WERI-Rb-1 (cell line): ENCODE data around the gene ZNF503.

ENCODE experiments used
- DNase-seq: peaks from one replicate; pipeline ENCODE4 v3.0.0-alpha.2; 2020
- H3K27ac ChIP-seq: fragments of 250-450 bp; sonication (Bioruptor Pico); 2 replicates; pipeline ENCODE4 v1.5.1; 2020; ENCODE audit warnings: mild to moderate bottlenecking, moderate library complexity
- H3K27me3 ChIP-seq: fragments of 250-450 bp; sonication (Bioruptor Pico); 2 replicates; pipeline ENCODE4 v1.5.1; 2021; ENCODE audit warnings: mild to moderate bottlenecking, low read depth, moderate library complexity; ENCODE audit not compliant: insufficient read depth, severe bottlenecking
- H3K36me3 ChIP-seq: fragments of 250-450 bp; sonication (Bioruptor Pico); 2 replicates; pipeline ENCODE4 v1.5.1; 2020; ENCODE audit warnings: mild to moderate bottlenecking, moderate library complexity
- H3K4me3 ChIP-seq: 2 replicates; pipeline ENCODE4 v1.5.1; 2011; ENCODE audit warnings: low read depth, mild to moderate bottlenecking, control low read depth, low read length
- H3K9me3 ChIP-seq: fragments of 250-450 bp; sonication (Bioruptor Pico); 2 replicates; pipeline ENCODE4 v1.5.1; 2021; ENCODE audit warnings: mild to moderate bottlenecking, moderate library complexity; ENCODE audit not compliant: severe bottlenecking
- TF ChIP-seq, protein P1 (sequence below): IDR thresholded peaks from 2 replicates; pipeline ENCODE4 v1.5.1; 2011; ENCODE audit warnings: low read depth, mild to moderate bottlenecking, control low read depth, inconsistent platforms, low read length

ZNF503 gene

DNA sequence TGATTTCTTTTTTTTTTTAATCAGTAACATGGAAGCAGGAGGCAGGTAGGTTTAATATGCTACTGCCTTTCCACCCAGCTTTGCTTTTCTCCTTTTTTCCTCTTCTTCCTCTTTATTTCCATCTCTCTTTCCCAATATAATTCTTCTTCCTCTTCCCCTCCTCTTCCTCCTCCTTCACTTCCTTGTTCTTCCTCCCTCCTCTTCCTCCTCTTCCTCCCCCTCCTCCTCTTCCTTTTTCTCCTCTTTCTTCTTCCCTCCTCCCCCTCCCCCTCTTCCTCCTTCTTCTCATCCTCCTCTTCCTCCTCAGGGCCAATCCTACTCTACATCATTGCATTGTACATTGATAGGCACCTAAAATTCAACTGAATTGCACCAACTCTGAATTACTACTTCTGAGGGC lies 11.4 kb downstream of the ZNF503 start:
- Histone ChIP-seq H3K27ac (no peak overlapping the region), H3K9me3 (no peaks in the 10 kb centered on the region), H3K4me3 (no peak overlapping the region), H3K36me3 (no peaks in the 10 kb centered on the region), H3K27me3 (no peaks in the 10 kb centered on the region)
- TF ChIP-seq, protein P1, sequence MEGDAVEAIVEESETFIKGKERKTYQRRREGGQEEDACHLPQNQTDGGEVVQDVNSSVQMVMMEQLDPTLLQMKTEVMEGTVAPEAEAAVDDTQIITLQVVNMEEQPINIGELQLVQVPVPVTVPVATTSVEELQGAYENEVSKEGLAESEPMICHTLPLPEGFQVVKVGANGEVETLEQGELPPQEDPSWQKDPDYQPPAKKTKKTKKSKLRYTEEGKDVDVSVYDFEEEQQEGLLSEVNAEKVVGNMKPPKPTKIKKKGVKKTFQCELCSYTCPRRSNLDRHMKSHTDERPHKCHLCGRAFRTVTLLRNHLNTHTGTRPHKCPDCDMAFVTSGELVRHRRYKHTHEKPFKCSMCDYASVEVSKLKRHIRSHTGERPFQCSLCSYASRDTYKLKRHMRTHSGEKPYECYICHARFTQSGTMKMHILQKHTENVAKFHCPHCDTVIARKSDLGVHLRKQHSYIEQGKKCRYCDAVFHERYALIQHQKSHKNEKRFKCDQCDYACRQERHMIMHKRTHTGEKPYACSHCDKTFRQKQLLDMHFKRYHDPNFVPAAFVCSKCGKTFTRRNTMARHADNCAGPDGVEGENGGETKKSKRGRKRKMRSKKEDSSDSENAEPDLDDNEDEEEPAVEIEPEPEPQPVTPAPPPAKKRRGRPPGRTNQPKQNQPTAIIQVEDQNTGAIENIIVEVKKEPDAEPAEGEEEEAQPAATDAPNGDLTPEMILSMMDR: no peak
- no peak for DNase-seq

DNA sequence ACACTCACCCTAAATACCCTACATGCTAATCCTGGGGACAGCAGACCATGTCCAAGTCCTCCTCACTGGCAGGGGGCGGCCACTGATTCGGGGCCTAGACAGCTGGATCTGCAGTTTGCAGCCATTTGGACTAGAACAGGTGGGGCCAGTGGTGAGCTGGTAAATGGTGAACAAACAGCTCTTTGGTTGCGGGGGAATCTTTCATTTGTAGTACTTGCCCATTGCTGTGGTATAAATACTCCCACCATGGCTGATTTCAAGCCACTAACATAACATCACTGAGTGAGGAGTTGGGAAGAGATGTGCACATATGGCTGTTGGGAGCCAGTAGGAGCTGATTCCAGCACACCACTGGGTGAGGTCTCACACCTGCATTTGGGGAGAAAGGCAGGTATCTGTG lies 13.5 kb downstream of the ZNF503 start:
- Histone ChIP-seq H3K27ac (no peak overlapping the region), H3K27me3 (no peaks in the 10 kb centered on the region), H3K9me3 (no peaks in the 10 kb centered on the region), H3K4me3 (no peak overlapping the region), H3K36me3 (no peaks in the 10 kb centered on the region)
- TF ChIP-seq, protein P1: no peak
- DNase-seq: no peak

DNA sequence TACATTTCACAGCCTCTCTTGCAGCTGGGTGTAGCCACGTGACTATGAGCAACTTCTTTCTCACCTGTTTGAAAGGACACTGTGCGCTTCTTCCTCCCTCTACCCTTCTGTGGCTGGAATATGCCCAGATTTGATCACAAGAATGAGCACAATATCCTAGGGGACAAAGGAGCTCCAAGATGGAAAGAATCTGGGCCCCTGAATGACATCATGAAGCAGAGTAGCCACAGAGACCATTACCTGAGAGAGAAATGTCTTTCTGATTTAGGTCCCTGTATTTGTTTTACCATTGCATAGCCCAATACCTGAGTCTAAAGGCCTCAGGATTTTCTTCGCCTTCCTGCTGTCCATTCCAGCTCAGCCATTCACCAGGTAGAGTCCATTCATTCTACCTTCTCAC lies 15.4 kb downstream of the ZNF503 start:
- TF ChIP-seq, protein P1: no peak
- Histone ChIP-seq H3K4me3 (no peak overlapping the region), H3K27ac (no peak overlapping the region), H3K9me3 (no peaks in the 10 kb centered on the region), H3K27me3 (no peaks in the 10 kb centered on the region), H3K36me3 (no peaks in the 10 kb centered on the region)
- no peak for DNase-seq

DNA sequence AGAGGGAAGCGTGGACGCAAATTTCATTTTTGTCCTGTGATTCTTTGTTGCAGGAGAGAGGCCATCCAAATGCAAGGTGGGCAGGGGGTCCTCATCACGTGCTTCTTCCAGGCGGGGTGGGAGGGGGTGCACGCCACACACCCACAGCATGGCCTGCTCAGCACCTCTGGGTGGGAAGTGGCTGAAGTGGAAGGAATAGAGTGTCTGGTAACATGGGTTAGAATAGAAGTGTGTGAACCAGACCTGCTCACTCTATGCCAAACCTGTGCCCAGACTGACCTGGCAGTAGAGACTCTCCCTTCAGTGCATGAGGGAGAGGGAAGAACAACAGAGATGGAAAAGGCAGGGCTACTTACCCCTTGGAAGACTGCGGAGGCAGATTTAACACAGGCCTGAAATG lies 21.7 kb downstream of the ZNF503 start:
- TF ChIP-seq, protein P1: no peak

DNA sequence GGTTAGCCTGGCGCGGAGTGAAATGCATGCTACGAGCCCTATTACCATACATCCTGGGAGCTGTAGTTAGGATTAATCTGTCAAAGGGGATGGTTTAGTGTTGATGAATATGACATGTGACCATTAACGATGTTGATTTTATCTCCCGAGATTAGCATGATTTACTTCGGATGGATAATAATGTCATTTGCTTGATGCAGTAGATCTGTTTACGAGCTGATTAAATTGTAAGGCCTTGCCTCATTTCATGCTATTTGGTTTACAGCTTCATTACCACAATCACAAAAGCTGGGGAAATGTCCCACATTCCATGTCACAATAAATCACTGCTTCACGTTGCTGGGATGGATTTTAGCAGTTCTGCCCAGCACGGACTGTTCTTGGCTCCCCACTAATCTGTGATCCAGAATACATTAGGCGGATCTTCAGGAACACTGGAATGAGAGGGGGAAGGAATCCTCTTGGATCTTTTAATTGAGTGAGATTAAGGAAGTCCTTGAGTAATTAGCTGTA lies 22.3 kb downstream of the ZNF503 start:
- Histone ChIP-seq H3K4me3 (no peak overlapping the region), H3K36me3 (no peaks in the 10 kb centered on the region), H3K9me3 (no peaks in the 10 kb centered on the region), H3K27me3 (no peaks in the 10 kb centered on the region), H3K27ac (no peak overlapping the region)
- DNase-seq: no peak
- TF ChIP-seq, protein P1: no peak

More for the DNA sequence above, 21.7 kb downstream of the ZNF503 start:
- Histone ChIP-seq H3K4me3 (no peak overlapping the region), H3K9me3 (no peaks in the 10 kb centered on the region), H3K36me3 (no peaks in the 10 kb centered on the region), H3K27ac (no peak overlapping the region), H3K27me3 (no peaks in the 10 kb centered on the region)
- DNase-seq: no peak

DNA sequence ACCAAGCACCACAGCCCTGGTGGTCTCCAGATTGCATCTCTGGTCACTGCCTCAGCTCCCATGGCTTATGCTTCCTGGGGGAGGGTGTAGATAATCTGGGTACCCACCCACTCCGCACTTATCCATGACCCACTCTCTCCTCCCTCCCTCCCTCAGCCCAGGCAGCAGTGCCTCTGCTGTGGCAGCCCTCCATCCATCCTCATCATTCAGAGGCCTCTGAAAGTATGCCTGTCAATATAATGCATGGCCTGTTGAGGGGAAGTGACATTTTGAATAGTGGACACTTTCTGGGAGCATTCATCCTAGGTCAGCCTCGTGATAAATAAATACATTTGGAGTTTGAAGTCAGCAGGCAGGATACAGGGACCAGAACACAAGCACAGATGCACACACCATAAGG lies 23.2 kb downstream of the ZNF503 start:
- no peaks in the 10 kb centered on the region for H3K36me3 ChIP-seq
- no peaks in the 10 kb centered on the region for H3K9me3 ChIP-seq
- H3K27ac ChIP-seq: no peak overlapping the region
- TF ChIP-seq, protein P1: no peak
- H3K4me3 ChIP-seq: no peak overlapping the region
- no peak for DNase-seq
- H3K27me3 ChIP-seq: no peaks in the 10 kb centered on the region
